ENCODE data around the gene ZNF394. TPM values are rescaled to one million over a fixed set of nuclear protein-coding genes. Genes with fewer than 3 reads are reported as not detected.

The ZNF394 gene
- total and polyA plus RNA-seq, 9 of the 15 experiments (the other 6 are each of a cell fraction or from before 2014, with no cell fraction given) = 2.9 to 32.2 (median 24.2) TPM

GRCh38 chr7:99457650-99458493, 42.2 kb downstream of the ZNF394 start (continued):
- TF ChIP-seq REST (IDR thresholded peaks at IDR 0.05; ENCODE audit: borderline replicate concordance) (no peak), REST (CRISPR knock-in tag; IDR thresholded peaks at IDR 0.05; ENCODE audit: low read depth) (0 out of 2 replicates have a peak, but pooled peaks have one; percentile 13), ZNF740 (CRISPR knock-in tag; IDR thresholded peaks at IDR 0.05) (peak; percentile 65), ZNF740 (tag; IDR thresholded peaks at IDR 0.05) (no peak), RBM22 (IDR thresholded peaks at IDR 0.05; ENCODE audit: low read depth, low read length, poor library complexity, severe bottlenecking) (peak; percentile 84), PCBP1 (IDR thresholded peaks at IDR 0.05; ENCODE audit: low read depth, low read length, poor library complexity, severe bottlenecking) (no peak), COPS2 (conservative IDR thresholded peaks at IDR 0.05) (no peak), MYBL2 (IDR thresholded peaks at IDR 0.05; ENCODE audit: low read depth) (no peak), MYBL2 (CRISPR knock-in tag; IDR thresholded peaks at IDR 0.05; ENCODE audit: borderline replicate concordance) (no peak), ZNF717 (CRISPR knock-in tag; IDR thresholded peaks at IDR 0.05) (peak; percentile 69; the same call in 1 of the 2 replicates), RCOR1 (IDR thresholded peaks at IDR 0.05; ENCODE audit: borderline replicate concordance in 1 of 2, low read depth in 2 of 2, low read length in 2 of 2) (no peak), ZBED1 (IDR thresholded peaks at IDR 0.05) (peak; percentile 65; the same call in 1 of the 2 replicates), ZNF780A (CRISPR knock-in tag; IDR thresholded peaks at IDR 0.05) (no peak), ZNF316 (IDR thresholded peaks at IDR 0.05) (no peak), SRSF1 (IDR thresholded peaks at IDR 0.05; ENCODE audit: low read depth, low read length) (no peak), MYNN (IDR thresholded peaks at IDR 0.05) (peak; percentile 15; the same call in 1 of the 2 replicates), MYNN (CRISPR knock-in tag; IDR thresholded peaks at IDR 0.05) (no peak), PRMT5 (CRISPR knock-in tag; IDR thresholded peaks at IDR 0.05) (no peak), BCOR (IDR thresholded peaks at IDR 0.05) (no peak), SMAD1 (IDR thresholded peaks at IDR 0.05; ENCODE audit: low read depth, low read length, partially characterized antibody) (no peak), HMG20B (CRISPR knock-in tag; IDR thresholded peaks at IDR 0.05) (no peak)

All from K562 (cell line).